GM12872 (cell line): Measurements from ENCODE around the gene SNX32.

Experiments used
- TF ChIP-seq, protein P1 (sequence below): IDR thresholded peaks from 3 replicates; pipeline ENCODE4 v1.5.1; 2011; ENCODE audit warnings: low read depth, mild to moderate bottlenecking, low read length, moderate library complexity; ENCODE audit not compliant: insufficient read depth

Gene SNX32

DNA sequence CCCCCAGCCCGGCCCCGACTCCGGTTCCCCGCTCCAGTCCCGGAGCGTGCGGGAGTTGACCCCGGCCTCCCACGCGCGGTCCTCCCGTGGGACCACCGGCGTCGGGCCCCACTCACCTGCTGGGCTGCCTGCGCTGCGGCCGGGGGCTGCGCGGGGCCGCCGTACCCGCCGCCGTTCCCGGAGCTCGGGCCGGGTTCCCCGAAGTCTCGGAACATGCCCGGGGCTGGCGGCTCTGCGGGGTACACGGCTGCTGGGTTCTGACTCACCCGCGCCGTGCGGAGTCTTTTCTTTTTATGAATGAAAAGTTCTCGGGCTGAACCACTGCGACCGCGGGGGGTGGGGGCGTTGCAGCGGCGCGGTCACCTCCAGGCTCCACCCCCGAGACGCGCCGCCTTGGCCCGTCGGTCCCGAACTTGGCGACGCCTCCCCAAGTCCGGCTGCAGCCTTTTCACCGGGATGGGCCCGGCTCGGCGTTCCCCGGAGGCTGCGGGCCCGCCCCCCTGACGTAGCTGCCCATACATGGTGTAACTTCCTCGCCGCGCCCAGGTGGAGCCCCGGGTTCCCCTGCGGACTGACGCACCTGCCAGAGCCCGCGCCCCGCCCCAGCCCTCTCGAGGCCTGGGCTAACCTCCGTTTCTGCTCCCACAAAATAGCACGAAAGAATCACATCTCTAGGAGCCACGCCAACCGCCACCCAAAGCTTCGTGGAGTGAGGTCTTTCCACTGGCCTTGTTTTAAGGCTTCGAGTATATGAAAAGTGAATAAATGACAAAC is 66.5 kb downstream of the SNX32 start, which contains the start of gene FOSL1:
TSS of gene FOSL1 (minus strand) at position 264 of the 774 bp plus-strand sequence. CDS start at position 215, 49 bp downstream.
- TF ChIP-seq, protein P1, sequence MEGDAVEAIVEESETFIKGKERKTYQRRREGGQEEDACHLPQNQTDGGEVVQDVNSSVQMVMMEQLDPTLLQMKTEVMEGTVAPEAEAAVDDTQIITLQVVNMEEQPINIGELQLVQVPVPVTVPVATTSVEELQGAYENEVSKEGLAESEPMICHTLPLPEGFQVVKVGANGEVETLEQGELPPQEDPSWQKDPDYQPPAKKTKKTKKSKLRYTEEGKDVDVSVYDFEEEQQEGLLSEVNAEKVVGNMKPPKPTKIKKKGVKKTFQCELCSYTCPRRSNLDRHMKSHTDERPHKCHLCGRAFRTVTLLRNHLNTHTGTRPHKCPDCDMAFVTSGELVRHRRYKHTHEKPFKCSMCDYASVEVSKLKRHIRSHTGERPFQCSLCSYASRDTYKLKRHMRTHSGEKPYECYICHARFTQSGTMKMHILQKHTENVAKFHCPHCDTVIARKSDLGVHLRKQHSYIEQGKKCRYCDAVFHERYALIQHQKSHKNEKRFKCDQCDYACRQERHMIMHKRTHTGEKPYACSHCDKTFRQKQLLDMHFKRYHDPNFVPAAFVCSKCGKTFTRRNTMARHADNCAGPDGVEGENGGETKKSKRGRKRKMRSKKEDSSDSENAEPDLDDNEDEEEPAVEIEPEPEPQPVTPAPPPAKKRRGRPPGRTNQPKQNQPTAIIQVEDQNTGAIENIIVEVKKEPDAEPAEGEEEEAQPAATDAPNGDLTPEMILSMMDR, result no peak

DNA sequence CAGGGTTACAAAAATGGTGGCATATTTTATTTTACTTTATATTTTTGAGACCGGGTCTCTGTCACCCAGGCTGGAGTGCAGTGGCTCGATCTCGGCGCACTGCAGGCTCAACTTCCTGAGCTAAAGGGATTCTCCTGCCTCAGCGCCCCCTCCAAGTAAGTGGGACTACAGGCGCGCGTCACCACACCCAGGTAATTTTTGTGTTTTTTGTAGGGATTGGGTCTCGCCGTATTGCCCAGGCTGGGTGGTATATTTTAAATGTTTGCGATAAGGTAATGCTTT is 67.1 kb downstream of the SNX32 start:
- TF ChIP-seq, protein P1, result no peak

DNA sequence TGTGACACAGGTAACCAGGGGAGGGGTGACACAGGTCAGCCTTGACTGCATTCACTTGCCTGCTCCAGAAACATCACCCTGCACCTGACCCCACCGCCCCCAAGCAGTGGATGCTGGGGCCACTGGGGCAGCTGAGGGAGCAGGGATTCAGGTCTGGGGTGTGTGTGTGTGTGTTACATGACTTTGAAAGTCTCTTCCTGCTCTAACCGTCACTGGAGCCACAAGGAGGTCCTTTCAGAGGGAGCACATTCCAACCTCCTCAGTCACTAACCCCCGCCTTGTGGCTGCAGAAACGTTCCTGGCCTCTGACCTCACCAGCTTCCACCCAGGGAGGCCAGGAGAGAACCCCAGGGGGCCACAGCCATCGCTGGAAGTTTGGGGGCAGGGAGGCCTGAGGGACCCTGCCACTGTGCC is 69.3 kb downstream of the SNX32 start:
- TF ChIP-seq, protein P1, result no peak
